Lung (tissue), 12 donors: ENCODE results near the gene MISP3. TPM values are rescaled to one million over a fixed set of nuclear protein-coding genes. Genes with fewer than 3 reads are reported as not detected.

ENCODE experiments used
- ATAC-seq: fragments of 200-7000 bp; cut with Tn5 transposase; one replicate; pipeline ENCODE4 v1.9.1; 2020; ENCODE audit warnings: moderate number of reproducible peaks; ENCODE audit not compliant: insufficient read depth, low FRiP score
- DNase-seq, 3 donors: peaks; one replicate each; pipeline ENCODE4 v3.0.0-alpha.2; 2013 to 2017
- H3K27ac ChIP-seq, 2 donors: one replicate each; pipeline ENCODE4 v1.5.1; 2013; ENCODE audit warnings: mild to moderate bottlenecking in 2 of 2, moderate library complexity in 2 of 2, control low read depth in 1 of 2, inconsistent platforms in 1 of 2, low read depth in 1 of 2, low read length in 1 of 2
- H3K27me3 ChIP-seq, 3 donors: one replicate each; pipeline ENCODE4 v1.5.1; 2013; ENCODE audit warnings: low read length in 2 of 3; ENCODE audit not compliant: control insufficient read depth in 3 of 3, insufficient read depth in 3 of 3
- H3K36me3 ChIP-seq, 4 donors: one replicate each; pipeline ENCODE4 v1.5.1; 2013; ENCODE audit warnings: low read length in 4 of 4, mild to moderate bottlenecking in 1 of 4, moderate library complexity in 1 of 4; ENCODE audit not compliant: control insufficient read depth in 4 of 4, insufficient read depth in 4 of 4
- H3K4me1 ChIP-seq, 5 donors: one replicate each; pipeline ENCODE4 v1.5.1; 2013; ENCODE audit warnings: low read length in 5 of 5, mild to moderate bottlenecking in 2 of 5, moderate library complexity in 1 of 5; ENCODE audit not compliant: control insufficient read depth in 5 of 5, insufficient read depth in 5 of 5
- H3K4me3 ChIP-seq: one replicate; pipeline ENCODE4 v1.5.1; 2013; ENCODE audit warnings: mild to moderate bottlenecking, control low read depth, moderate library complexity
- H3K9ac ChIP-seq, 2 donors: one replicate each; pipeline ENCODE4 v1.5.1; 2013; ENCODE audit warnings: low read length in 2 of 2, control low read depth in 1 of 2; ENCODE audit not compliant: insufficient read depth in 1 of 2
- H3K9me3 ChIP-seq, 4 donors: one replicate each; pipeline ENCODE4 v1.5.1; 2013; ENCODE audit warnings: low read length in 3 of 4, mild to moderate bottlenecking in 1 of 4, moderate library complexity in 1 of 4; ENCODE audit not compliant: control insufficient read depth in 4 of 4, insufficient read depth in 3 of 4
- CTCF ChIP-seq: IDR thresholded peaks from 2 replicates; pipeline ENCODE4 v1.5.1; 2012; ENCODE audit warnings: mild to moderate bottlenecking; ENCODE audit errors: control extremely low read depth, extremely low read depth
- WGBS, 2 donors: extraction: QIAGEN DNeasy Blood & Tissue Kit; methylation state at CpG; one replicate each; pipeline ENCODE4 v1.1.7; 2013; 5-methylcytosine and 5-hydroxymethylcytosine counted together
- polyA plus RNA-seq, 2 donors: library from polyadenylated mRNA; stranded (reverse); fragments of 200-250 nt; gene quantifications; one replicate each; pipeline ENCODE4 v1.2.1, GENCODE V29; 2013
- total RNA-seq, 2 donors: library from RNA; depleted of rRNA in 1 of 2; stranded (reverse); fragments of >200 nt in 1 of 2; gene quantifications; one replicate each; pipeline ENCODE4 v1.2.1, GENCODE V29; 2014 to 2021
- donor health status: control.
- donor health status: control.
- donor health status: Bipolar disorder and iron deficiency.
- donor health status: healthy.
- donor health status: DM: yes; HTN: yes; CAD: no.

MISP3 gene
- total and polyA plus RNA-seq, 4 donors = 3.5 to 11.2 (median 7.4) TPM

GRCh38 chr19:14058182-14059092 lies 14.1 kb upstream of the MISP3 start:
- H3K9me3 ChIP-seq = peaks cover 0 to 3% (median 0%) of the 10 kb centered on the region in 4 donors
- H3K9ac ChIP-seq = no peak overlapping the region
- DNase-seq (no peak), ATAC-seq (no peak)
- H3K4me1 ChIP-seq = peaks cover 3 to 11% (median 4%) of the 10 kb centered on the region in 5 donors
- 29 to 30% methylated on average over 17 of the region's 17 CpGs for WGBS, 2 donors
- H3K27ac ChIP-seq = no peak overlapping the region
- H3K36me3 ChIP-seq = peaks cover 0 to 2% (median under 1%) of the 10 kb centered on the region in 4 donors
- H3K4me3 ChIP-seq = no peak overlapping the region
- H3K27me3 ChIP-seq = peaks cover 0 to 8% (median 5%) of the 10 kb centered on the region in 3 donors
- no peak for TF ChIP-seq CTCF

GRCh38 chr19:14059093-14059480 lies 13.5 kb upstream of the MISP3 start:
- peaks cover 0 to 1% (median 0%) of the 10 kb centered on the region in 4 donors for H3K36me3 ChIP-seq
- no peak for ATAC-seq
- peaks cover 0 to 8% (median 5%) of the 10 kb centered on the region in 3 donors for H3K27me3 ChIP-seq
- H3K9ac ChIP-seq = no peak overlapping the region
- DNase-seq = no peak
- TF ChIP-seq CTCF = no peak
- H3K4me3 ChIP-seq = no peak overlapping the region
- 23 to 28% methylated on average over 14 to 15 of the region's 15 CpGs for WGBS, 2 donors
- peaks cover 0 to 1% (median 0%) of the 10 kb centered on the region in 4 donors for H3K9me3 ChIP-seq
- peaks cover 3 to 11% (median 4%) of the 10 kb centered on the region in 5 donors for H3K4me1 ChIP-seq
- no peak overlapping the region for H3K27ac ChIP-seq

GRCh38 chr19:14059652-14060155 lies 12.9 kb upstream of the MISP3 start:
- peaks cover 0 to 1% (median 0%) of the 10 kb centered on the region in 4 donors for H3K9me3 ChIP-seq
- peaks cover 3 to 11% (median 4%) of the 10 kb centered on the region in 5 donors for H3K4me1 ChIP-seq
- peaks cover 0 to 1% (median 0%) of the 10 kb centered on the region in 4 donors for H3K36me3 ChIP-seq
- H3K27me3 ChIP-seq = peaks cover 0 to 8% (median 5%) of the 10 kb centered on the region in 3 donors
- DNase-seq (no peak), ATAC-seq (no peak)
- WGBS, 2 donors = 53% methylated on average over 8 of the region's 8 CpGs
- H3K9ac ChIP-seq = no peak overlapping the region
- TF ChIP-seq CTCF = no peak
- no peak overlapping the region for H3K4me3 ChIP-seq
- no peak overlapping the region for H3K27ac ChIP-seq
